Fibroblast of lung (primary cell): ENCODE data around the gene CHST3.

Experiments
- EZH2 ChIP-seq: IDR thresholded peaks from 2 replicates; pipeline ENCODE4 v1.5.1; 2012; ENCODE audit warnings: low read length, control low read depth, mild to moderate bottlenecking; ENCODE audit errors: missing control alignments
- TF ChIP-seq, protein P1 (sequence below), 2 donors: IDR thresholded peaks in 1 of 2; conservative IDR thresholded peaks in 1 of 2; 1 replicate in 1 of 2; 2 replicates in 1 of 2; pipeline ENCODE4 v1.5.1; 2011 to 2012; ENCODE audit warnings: low read length in 2 of 2, control low read depth in 1 of 2, inconsistent platforms in 1 of 2, low read depth in 1 of 2, mild to moderate bottlenecking in 1 of 2

DNA sequence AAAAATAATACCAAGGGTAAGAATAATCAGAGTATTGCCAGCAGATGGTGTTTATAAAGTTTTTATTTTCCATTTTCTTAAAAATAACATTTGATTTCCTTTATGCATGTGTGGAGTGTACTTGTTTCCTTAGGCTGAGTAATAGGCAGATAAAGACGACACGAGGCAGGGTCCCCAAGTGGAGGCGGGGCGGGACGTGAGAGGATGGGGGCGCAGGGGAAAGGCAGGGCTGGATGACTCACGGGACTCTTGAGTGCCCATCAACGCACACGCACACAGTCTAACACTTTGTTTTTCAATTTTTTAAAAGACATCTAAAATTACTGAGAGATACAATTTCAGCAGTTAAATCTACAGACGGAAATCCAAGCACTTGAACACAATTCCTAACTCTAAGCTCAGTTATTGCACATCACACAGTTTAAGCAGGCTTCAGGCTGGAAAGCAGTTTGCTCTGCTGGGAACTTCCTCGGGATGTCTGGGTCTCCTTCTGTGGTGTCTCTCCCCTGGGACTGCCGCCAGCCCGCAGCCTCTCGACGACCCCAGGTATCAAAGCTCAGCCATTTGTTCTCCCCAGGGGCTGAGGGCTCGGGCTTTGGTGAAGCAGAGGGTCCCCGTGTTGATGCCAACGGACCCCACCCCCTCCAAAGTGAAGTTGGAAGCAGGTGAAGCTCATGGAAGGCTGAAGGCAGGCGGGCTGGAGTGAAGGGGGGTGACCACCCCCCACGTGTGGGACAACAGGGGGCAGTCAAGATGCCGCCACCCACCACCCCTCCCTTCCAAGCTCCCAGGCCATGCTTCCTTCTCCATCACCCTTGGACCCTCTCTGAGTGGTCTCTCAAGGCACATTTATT is 95.0 kb downstream of the CHST3 start:
- TF ChIP-seq, protein P1, sequence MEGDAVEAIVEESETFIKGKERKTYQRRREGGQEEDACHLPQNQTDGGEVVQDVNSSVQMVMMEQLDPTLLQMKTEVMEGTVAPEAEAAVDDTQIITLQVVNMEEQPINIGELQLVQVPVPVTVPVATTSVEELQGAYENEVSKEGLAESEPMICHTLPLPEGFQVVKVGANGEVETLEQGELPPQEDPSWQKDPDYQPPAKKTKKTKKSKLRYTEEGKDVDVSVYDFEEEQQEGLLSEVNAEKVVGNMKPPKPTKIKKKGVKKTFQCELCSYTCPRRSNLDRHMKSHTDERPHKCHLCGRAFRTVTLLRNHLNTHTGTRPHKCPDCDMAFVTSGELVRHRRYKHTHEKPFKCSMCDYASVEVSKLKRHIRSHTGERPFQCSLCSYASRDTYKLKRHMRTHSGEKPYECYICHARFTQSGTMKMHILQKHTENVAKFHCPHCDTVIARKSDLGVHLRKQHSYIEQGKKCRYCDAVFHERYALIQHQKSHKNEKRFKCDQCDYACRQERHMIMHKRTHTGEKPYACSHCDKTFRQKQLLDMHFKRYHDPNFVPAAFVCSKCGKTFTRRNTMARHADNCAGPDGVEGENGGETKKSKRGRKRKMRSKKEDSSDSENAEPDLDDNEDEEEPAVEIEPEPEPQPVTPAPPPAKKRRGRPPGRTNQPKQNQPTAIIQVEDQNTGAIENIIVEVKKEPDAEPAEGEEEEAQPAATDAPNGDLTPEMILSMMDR (conservative IDR thresholded peaks at IDR 0.05 in 1 of 2, IDR thresholded peaks at IDR 0.05 in 1 of 2; ENCODE audit: low read depth in 1 of 2, low read length in 2 of 2): no peak
- TF ChIP-seq EZH2: no peak
